Activated CD4-positive, CD25-positive, alpha-beta regulatory T cell (primary cell): ENCODE results near the gene KCNQ1.

Source experiments
- DNase-seq, 4 experiments: peaks; one replicate each; lab custom pipeline; 2025; lab: John Stamatoyannopoulos, UW

The KCNQ1 gene

DNA sequence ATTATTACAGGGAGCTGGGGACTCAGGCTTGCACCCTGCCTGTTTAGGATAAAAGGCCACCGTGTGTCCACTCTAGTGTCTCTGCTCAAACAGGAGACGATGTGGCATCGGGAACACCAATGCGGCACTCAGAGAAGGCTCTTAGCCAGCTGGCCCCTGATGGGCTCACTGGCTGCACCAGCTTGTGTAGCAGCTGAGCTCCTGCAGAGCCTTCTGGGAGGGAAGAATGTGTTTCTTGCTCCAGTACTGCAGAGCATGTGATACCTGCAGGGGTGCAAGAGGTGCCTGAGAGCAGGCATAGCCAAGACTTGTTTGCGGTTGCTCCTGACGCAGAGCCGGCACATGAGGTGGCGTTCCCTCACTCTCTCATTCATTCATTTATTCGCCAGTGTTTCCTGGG is 299.4 kb downstream of the KCNQ1 start:
- no peak for DNase-seq

- DNase-seq: no peak
These were observed 300.7 kb downstream of the KCNQ1 start for GRCh38 chr11:2745511-2745910.

- DNase-seq: no peak
These were observed 301.8 kb downstream of the KCNQ1 start for GRCh38 chr11:2746401-2747247.

GRCh38 chr11:2747248-2748027 is 302.6 kb downstream of the KCNQ1 start:
- no peak for DNase-seq

DNA sequence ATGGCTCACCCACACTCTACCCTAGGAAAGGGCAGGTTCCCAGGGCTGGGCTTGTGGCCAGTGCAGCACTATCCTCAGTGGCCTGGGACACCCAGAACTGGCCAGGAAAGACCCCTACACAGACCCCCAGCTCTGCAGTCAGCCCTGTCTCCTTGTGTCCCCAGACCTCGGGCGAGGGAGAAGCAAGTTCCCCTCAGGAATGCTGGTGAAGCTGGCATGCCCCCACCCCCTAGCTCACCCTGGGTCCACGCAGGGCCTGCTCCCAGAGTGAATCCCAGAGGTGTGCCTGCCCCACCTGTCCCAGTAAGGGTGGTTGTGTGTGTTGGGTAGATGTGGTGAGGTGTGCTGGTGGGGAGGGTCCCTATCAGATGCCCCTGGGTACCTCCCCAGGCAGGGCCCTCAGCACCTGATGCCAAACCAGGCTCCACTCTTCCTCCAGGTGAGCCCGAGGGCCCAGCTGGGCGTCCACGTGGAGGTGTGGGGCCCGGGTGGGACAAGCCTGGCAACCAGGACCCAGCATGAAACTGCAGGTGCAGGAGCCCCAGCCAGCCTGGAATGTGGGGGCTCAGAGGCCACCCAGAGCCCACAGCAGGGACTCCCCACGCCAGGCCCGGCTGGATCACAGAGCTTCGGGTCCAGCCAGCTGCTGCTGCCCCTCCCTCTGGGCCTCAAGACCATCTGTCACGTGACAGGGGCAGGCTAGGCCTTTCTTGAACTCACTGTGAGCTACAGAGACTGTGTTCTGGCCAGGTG is 303.4 kb downstream of the KCNQ1 start:
- no peak for DNase-seq

GRCh38 chr11:2748814-2749554 is 304.2 kb downstream of the KCNQ1 start:
- DNase-seq: no peak

GRCh38 chr11:2750101-2750681 is 305.4 kb downstream of the KCNQ1 start:
- no peak for DNase-seq

DNA sequence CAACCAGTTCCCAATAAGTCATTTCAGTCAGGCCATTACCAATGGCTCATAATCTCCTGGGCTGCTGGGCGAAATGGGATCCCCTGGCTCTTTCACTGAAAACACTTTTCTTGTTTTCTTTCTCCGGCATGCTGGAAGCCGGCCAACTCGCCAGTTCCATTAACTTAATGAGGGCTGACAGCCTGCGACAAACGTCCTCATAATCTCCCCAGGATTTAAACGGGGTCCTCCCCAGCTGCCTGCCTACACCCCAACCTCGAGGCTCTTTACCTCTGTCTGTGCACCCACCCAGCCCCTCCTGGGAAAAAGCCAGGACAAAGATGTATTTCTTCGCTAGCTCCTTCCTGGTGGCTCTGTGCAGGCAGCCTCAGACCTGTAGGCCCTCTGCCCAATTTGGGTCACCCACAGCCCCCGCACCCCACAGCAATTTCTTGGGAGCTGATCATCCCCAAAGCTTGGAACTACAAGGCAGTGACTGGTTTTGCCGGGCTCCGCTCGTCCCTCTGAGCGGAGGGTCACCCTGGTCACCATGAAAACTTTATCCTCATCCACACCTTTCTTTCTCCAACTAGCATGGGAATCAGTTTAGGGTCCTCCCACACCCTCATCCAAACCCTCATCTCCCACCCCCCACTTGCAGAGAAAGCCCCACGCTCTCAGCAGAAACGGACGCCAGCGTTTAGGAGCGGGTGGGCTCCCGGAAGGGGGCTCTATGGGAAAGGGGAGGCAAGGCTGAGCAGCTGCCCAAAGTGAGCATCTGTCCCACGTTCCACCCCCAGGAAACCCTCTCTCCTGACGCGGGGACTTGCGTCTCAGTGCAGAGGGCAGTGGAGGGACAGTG is 306.1 kb downstream of the KCNQ1 start:
- DNase-seq: no peak

DNA sequence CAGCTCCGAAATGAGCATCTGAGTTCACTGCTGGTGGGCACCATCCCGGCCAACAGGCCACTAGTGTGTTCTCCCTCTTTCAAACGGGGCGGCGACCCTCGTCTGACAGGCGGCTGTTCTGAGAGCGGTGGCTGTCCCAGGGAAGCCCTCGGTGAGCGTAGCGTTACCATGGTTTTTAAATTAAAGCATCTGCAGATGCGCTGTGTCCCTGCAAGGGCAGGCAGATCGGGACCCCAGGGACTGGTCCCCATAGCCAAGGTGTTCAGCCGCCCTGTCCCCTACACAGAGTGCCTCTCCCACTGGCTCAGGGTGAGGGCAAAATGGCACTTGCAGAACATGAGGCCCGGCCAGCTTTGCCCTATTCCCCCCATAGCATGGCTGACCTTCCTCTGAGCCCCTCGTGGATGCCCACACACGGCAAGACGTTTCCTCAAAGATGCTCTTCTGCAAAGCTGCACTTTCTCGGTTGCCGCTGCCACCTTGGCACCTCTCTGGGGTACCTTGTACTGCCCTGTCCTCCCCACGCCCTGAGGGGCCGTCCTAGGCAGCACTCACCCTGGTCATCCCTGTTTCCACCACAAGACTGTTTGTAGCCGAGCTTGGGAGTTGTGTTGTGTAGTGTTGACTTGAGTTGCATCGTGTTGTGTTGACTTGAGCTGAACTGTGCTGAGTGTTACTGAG is 306.9 kb downstream of the KCNQ1 start:
- DNase-seq: no peak

DNA sequence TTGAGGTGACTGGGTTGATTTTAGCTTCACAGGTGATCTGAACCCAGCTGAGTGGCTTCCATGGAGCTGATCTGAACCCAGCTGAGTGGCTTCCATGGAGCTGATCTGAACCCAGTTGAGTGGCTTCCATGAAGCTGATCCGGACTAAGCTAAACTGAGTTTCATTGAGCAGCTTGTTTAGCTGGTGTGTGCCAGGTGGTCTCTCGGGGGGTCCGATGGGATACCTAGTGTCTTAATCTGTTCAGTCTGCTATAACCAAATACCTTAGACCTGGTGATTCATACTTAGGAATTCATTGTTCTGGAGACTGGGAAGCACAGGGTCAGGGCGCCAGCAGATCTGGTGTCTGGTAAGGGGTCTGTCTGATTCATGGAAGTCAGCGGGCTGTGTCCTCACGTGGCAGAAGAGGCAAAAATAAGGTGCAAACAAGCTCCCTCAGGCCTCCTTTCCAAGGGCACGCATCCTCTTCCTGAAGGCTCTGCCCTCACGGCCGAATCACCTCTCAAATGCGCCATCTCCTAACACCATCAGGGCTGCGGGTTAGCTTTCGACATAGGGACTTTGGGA is 307.5 kb downstream of the KCNQ1 start:
- no peak for DNase-seq

GRCh38 chr11:2752923-2753322 is 308.1 kb downstream of the KCNQ1 start:
- no peak for DNase-seq

DNA sequence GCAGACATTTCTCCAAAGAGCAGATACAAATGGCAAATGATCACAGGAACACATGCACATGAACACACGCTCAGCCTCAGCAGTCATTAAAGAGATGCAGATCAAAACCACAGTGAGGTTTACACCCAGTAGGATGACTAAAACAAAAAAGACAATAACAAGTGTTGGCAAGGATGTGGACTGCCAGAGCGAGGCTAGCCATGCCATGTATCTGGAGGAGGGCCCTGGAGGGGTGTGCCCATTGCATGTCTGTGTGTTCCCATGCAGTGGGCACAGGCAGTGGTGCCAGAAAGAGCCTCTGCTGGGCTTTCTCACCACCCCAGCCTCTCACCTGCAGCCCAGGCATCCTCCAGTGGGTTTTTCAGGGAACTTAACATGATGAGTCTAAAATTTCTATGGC is 309.2 kb downstream of the KCNQ1 start:
- DNase-seq: no peak

DNA sequence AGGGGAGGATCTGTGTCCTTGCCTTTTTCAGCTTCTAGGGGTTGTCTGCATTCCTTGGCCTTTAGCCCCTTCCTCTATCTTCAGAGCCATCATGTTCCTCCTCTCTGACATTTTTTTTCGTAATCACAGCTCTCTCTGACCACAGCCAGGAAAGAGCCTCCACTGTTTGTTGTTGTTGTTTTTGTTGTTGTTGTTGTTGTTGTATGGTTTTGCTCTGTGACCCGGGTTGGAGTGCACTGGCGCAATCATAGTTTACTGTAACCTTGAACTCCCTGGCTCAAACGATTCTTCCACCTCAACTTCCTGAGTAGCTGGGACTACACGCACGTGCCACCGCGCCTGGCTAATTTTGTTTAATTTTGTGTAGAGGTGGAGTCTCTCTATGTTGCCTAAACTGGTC is 310.3 kb downstream of the KCNQ1 start:
- no peak for DNase-seq

GRCh38 chr11:2758751-2759150 is 313.9 kb downstream of the KCNQ1 start:
- DNase-seq: no peak

DNA sequence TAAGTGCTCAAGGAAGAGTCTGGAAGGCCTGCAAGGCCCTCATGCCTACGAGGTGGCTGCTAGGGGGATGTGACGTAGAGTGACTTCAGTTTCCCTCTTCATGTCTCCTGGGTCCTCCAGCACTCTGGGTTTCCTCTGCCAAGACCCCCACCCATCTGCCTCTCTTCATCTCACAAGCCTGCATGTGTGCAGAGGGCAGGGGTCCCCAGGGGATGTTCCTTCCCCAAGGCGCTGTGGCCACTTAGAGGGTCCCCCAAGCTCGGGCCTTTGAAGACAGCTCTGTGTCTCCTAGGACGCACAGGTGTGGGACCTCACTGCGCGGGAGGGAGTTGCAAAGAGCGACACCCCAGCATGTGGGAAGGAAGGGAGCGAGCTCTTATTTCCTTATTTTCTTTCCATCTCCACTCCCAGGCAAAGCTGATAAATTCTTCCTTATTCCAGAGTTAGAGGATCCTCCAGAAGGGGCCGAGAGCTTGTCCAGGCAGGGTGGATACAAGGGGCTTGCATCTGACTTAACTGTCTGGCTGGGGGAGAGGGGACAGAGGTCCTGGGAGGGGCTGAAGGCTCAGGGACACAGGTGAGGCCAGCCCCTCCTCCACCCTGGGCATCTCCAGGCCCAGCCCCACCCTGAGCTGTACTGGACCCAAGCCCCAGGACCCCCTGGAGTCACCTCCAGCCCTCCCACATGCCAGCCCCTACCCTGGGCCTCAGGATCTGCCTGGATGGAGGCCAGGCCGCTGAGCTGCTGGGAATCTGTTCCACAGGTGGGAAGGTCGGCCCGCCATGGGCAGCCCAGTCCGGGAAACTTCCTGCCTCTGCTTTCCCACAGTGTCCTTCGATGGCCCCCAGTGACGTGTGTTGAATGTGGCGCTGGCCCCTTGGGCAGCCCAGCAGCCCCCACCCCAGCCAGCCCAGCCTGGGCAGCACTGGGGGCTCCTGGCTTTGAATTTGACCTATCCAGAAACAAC is 314.7 kb downstream of the KCNQ1 start:
- no peak for DNase-seq

- DNase-seq: no peak
These were observed 315.5 kb downstream of the KCNQ1 start for GRCh38 chr11:2760196-2760871.

DNA sequence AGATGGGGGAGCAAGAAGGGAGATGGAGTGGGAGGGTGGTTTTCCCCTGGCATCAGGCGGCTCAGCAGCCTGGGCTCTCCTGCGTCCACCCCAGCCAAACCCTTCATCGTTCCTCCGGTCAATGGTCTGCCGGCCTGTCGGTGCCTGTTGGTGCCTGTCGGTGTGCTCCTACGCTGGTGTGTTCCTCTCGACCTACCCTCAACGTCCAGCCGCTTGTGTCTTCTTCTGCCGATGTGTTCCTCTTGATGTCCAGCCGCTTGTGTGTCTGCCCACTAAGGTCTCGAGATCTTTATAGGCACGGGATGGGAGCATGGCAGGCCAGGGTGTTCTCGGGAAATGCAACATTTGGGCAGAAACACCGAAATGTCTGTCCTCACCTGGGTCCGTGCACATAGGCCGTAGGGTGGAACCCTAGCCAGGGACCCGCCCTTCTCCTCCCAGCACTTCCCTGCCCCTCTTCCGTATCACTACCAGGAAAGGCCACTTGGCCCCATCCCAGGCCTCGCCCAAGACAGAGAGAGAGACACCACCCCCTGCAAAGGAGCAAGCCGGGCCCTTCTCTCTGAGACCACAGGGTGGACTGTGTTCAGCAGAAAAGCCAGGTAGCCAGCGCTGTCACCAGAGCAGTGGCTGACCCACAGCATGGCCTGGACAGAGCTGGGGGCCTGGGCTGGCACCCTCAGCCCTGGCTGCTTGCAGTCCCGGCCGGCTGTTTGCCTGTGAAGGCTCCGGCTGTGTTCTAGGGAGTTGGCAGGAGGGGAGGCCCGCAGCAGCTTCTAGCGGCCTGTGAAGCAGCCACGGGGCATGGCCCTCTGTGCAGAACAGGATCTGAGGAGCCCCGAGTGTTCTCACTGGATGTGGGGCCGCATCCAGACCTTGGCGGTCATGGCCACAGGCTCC is 316.6 kb downstream of the KCNQ1 start:
- DNase-seq: no peak
